ENCODE data around the gene ABHD1. TPM values are rescaled to one million over a fixed set of nuclear protein-coding genes. Genes with fewer than 3 reads are reported as not detected.
"Not testable (repeated sequence)": the region's sequence is repeated elsewhere in the genome, so short reads cannot be mapped to it uniquely, and the experiment has no call there.

ABHD1 gene
- 2.4 TPM for total RNA-seq
- long read RNA-seq: 0 reads

DNA sequence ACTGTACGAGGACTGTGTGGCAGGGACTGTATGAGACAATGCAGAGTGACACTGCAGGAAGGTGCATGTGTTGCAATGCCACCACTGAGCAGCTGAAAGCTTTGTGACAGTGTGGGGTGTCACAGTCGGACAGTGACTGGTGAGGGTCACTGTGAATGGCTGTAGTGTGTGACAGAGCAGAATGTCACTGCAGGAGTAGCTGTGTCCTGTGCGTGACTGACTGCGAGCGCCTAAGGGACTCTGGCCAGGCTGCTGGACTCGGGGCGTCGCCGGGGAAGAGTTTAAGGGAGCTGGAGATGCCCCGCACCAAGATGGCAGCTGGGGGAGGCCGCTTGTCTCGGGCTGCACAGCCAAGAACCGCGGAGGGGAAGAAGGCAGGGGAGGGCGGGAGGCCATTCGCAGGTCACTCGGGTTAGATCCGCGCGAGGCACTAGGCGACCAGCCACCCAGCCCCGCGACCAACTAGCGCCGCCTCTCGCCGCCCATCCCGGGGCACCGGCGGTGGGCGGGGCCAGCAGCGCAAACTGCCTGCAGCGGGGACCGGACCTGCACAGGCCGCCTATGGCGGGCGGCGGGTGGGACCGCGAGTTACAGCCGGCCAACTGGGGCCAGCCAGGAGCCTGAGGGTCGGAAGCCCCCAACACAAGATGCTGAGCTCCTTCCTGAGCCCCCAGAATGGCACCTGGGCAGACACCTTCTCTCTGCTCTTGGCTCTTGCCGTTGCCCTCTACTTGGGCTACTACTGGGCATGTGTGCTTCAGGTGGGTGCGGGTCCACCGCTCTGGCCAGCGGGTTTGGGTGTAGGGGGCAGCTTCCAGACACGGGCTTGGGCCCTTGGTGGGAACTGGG, at the start of gene ABHD1:
ABHD1 (plus strand) TSS at position 514 of the 849 bp plus-strand sequence; CDS start at position 648, 134 bp downstream.
- ATAC-seq (peak; percentile 88), DNase-seq (ENCODE audit: missing footprints) (peak; percentile 90)
- intact Hi-C loops (cut with DNase I): no loop called here

DNA sequence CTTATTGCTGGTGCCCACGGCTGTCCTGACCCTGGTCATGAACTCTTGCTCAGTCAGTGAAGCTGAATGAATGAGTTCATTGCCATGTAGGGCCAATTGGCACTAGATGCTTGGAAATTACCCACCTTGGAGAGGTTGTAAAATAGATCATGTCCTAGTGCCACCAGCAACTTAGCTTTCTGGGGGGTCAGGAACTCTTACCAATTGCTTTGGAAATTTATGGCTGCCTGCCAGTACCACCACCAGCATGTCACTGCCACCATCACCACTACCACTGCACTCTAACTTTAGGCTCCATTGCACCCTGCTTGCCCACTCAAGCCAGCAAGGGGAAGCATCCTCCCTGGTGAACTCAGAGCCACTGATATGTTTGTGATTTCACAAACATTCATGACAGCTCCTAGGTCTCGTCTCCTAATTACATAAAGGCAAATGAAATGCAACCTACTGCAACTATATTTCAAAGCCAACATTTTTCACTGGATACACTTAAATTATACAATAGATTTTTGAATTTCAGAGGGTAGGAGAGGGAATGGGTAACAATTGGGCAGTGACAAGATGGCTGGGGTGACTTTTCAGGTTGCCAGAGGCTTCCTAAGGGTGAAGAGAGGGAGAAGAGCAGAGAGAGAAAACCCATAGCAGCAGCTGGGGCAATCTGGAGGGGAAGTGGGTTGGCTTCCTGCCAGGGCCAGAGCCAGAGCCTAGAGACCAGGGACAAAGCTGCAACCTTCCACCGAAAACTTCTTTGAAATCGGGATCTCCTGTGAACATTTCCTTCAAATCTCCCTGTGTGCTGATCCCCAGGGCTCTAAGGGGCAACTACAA, 48.7 kb upstream of the ABHD1 start:
- intact Hi-C loops (cut with DNase I): loop anchor here (5.0 kb wide), 1 partner anchor 43 kb away; the partner anchor contains the start of gene TMEM214
- no peak for ATAC-seq
- peak; percentile 84 for DNase-seq (ENCODE audit: missing footprints)

DNA sequence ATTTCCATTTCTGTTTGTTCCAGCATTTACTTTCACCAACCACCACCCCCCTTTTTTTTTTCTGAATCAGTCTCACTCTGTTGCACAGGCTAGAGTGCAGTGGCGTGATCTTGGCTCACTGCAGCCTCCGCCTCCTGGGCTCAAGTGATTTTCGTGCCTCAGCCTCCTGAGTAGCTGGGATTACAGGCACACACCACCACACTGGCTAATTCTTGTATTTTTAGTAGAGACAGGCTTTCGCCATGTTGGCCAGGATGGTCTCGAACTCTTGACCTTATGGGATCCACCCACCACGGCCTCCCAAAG, 48.1 kb upstream of the ABHD1 start:
- DNase-seq (ENCODE audit: missing footprints); intact Hi-C loops (cut with DNase I): not testable (repeated sequence)

DNA sequence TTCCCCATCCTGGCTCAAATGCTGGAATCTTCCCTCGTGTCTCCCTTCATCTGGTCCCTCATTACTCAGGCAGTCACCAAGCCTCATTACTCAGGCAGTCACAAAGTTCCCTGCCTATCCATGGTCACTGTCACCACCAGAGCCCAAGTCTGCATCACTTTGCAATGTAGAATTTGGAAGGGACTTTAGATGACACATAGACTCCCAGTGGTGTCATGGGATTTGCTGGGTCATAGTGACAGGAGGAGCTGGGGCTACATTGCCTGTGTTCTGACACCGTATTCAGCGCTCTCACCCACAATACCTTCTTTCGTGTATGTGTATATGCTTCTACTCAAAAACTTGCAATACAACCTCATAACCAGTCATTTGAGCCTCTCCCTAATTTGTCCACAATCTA, 47.3 kb upstream of the ABHD1 start:
- DNase-seq (ENCODE audit: missing footprints) (no peak), ATAC-seq (no peak)
- intact Hi-C loops (cut with DNase I): no loop called here

More for the DNA sequence above, 48.1 kb upstream of the ABHD1 start:
- ATAC-seq: not testable (repeated sequence)

DNA sequence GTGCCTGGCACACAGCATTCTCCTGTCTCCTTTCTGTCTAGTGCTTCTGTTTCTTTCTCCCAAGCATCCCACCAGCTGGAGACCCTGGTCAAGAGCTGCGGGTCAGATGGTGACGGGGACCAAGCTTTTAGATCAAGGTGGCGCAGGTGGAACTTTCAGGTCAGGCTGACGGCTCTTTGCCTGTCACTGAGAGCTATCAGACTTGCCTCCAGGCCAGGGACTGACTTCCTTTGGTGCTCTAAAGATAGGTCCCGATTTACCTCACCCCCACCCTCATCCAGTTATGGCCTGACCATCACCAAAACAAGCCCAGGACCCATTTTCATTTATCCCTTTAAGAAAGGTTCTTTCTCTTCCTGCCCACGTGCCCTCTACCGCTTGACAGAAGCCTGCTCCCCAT, 46.4 kb upstream of the ABHD1 start:
- intact Hi-C loops (cut with DNase I): no loop called here
- DNase-seq (ENCODE audit: missing footprints): no peak
- no peak for ATAC-seq

DNA sequence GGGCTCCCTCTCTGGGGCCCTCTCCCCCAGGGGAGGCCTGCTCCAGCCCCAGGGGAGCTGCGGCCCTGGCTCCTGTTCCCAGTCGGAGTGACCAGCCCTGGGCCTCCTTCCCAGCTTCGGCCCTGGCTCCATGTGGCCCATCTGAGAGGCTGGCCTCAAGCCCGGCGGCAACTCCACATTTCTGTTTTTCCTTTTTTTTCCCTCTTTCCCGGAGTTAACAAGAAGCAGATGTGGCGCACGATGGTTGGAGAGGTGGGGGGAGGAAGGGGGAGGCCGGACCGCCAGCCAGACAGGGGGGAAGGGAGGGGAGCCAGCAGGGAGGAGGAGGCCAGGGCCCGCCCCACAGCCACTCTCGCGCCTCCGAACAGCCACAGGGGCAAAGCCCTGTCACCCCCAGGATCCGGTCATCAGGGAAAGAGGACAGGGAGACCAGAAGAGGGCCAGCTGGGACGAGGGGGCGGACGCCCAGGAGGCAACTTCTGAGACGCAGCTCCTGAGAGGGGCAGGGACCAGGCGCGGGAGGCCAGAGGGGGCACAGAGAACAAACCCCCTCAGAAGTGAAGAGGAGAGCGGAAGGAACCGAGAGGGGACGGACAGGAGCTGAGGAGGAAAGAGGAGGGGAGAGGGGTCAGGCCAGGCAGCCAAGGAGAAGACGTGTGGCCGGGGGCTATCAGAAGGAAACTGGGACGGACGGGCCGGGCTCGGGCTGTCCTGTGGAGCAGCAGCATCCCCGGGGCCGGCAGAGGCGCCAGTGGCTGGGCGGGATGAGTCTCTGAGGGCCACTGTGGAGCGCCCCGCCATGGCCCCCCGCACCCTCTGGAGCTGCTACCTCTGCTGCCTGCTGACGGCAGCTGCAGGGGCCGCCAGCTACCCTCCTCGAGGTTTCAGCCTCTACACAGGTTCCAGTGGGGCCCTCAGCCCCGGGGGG, 45.1 kb upstream of the ABHD1 start, which contains the start of gene EMILIN1:
EMILIN1 (plus strand) TSS at position 349 of the 928 bp plus-strand sequence; CDS start at position 800, 451 bp downstream.
- DNase-seq (ENCODE audit: missing footprints) (peak; percentile 91), ATAC-seq (peak; percentile 80)
- intact Hi-C loops (cut with DNase I): no loop called here

DNA sequence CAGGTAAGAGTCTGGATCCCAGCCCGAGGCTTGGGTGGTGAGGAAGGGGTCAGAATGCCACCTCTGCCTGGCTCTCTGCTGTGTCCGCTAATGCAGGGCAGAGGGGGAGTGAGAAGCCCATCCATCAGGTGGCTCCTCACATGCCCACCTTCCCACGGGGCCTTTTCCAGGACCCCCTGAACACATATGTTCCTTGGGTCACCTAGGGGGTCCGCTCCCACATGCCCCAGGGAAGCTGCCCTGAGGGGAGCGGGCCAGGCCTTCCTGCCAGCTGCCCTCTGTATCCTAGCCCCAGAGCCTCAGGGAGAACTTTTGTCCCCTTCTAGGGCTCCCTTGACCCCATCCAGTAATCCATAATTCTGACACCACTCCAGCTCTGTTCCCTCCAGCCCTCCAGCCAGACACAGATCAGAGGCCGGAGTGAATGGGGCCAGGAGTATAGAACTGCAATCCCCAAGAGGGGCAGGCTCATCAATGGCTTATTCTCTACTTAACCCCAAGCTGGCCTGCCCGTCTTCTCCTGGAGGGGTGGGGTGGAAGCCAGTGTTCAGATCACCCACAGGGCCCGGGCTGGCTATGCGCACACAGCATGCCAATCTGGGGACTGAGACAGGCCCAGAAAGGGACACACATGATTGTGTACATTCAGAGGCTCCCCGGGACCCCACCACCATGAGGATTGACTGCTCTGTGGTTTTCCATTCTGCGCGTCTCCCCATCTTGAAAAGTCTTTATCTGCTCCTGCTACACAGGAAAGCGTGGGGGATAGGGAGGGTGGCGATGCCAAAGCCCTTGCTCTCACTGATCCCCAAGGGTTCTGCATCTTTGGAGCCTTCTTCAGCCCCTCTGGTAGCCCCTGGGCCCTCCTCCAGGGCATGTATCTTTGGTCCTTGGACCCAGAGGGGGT, 44.1 kb upstream of the ABHD1 start:
- no peak for DNase-seq (ENCODE audit: missing footprints)
- intact Hi-C loops (cut with DNase I): no loop called here

DNA sequence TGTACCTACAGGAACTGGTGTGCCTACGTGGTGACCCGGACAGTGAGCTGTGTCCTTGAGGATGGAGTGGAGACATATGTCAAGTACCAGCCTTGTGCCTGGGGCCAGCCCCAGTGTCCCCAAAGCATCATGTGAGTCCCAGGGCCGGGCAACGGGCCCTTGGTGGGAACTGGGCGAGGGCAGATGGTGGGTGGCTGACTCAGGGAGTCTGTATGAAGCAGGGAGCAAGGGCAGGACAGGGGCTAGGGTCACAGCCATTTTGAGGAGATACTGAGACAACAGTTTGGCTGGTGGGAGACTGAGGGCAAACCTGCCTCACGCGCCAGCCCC, 43.5 kb upstream of the ABHD1 start:
- intact Hi-C loops (cut with DNase I): no loop called here
- no peak for DNase-seq (ENCODE audit: missing footprints)
- ATAC-seq: no peak

More for the DNA sequence above, 44.1 kb upstream of the ABHD1 start:
- ATAC-seq: no peak

DNA sequence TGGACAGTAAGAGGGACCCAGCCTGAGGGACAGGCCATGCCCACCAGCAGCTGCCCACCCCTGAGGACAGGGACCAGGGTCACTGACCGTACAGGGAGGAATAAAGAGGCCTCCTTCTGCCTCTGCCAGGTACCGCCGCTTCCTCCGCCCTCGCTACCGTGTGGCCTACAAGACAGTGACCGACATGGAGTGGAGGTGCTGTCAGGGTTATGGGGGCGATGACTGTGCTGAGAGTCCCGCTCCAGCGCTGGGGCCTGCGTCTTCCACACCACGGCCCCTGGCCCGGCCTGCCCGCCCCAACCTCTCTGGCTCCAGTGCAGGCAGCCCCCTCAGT, 43.0 kb upstream of the ABHD1 start:
- ATAC-seq (no peak), DNase-seq (ENCODE audit: missing footprints) (no peak)
- intact Hi-C loops (cut with DNase I): no loop called here

DNA sequence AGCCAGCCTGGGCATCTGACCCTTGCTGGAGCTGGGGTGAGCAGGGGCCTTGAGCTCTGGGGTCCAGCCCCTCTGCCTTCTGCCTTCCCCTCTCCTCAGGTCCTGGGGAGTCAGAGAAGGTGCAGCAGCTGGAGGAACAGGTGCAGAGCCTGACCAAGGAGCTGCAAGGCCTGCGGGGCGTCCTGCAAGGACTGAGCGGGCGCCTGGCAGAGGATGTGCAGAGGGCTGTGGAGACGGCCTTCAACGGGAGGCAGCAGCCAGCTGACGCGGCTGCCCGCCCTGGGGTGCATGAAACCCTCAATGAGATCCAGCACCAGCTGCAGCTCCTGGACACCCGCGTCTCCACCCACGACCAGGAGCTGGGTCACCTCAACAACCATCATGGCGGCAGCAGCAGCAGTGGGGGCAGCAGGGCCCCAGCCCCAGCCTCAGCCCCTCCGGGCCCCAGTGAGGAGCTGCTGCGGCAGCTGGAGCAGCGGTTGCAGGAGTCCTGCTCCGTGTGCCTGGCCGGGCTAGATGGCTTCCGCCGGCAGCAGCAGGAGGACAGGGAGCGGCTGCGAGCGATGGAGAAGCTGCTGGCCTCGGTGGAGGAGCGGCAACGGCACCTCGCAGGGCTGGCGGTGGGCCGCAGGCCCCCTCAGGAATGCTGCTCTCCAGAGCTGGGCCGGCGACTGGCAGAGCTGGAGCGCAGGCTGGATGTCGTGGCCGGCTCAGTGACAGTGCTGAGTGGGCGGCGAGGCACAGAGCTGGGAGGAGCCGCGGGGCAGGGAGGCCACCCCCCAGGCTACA, 41.4 kb upstream of the ABHD1 start:
- intact Hi-C loops (cut with DNase I): no loop called here
- no peak for ATAC-seq
- DNase-seq (ENCODE audit: missing footprints): no peak

DNA sequence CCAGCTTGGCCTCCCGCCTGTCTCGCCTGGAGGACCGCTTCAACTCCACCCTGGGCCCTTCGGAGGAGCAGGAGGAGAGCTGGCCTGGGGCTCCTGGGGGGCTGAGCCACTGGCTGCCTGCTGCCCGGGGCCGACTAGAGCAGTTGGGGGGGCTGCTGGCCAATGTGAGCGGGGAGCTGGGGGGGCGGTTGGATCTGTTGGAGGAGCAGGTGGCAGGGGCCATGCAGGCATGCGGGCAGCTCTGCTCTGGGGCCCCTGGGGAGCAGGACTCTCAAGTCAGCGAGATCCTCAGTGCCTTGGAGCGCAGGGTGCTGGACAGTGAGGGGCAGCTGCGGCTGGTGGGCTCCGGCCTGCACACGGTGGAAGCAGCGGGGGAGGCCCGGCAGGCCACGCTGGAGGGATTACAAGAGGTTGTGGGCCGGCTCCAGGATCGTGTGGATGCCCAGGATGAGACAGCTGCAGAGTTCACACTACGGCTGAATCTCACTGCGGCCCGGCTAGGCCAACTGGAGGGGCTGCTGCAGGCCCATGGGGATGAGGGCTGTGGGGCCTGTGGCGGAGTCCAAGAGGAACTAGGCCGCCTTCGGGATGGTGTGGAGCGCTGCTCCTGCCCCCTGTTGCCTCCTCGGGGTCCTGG, 40.7 kb upstream of the ABHD1 start:
- ATAC-seq: no peak
- intact Hi-C loops (cut with DNase I): no loop called here

DNA sequence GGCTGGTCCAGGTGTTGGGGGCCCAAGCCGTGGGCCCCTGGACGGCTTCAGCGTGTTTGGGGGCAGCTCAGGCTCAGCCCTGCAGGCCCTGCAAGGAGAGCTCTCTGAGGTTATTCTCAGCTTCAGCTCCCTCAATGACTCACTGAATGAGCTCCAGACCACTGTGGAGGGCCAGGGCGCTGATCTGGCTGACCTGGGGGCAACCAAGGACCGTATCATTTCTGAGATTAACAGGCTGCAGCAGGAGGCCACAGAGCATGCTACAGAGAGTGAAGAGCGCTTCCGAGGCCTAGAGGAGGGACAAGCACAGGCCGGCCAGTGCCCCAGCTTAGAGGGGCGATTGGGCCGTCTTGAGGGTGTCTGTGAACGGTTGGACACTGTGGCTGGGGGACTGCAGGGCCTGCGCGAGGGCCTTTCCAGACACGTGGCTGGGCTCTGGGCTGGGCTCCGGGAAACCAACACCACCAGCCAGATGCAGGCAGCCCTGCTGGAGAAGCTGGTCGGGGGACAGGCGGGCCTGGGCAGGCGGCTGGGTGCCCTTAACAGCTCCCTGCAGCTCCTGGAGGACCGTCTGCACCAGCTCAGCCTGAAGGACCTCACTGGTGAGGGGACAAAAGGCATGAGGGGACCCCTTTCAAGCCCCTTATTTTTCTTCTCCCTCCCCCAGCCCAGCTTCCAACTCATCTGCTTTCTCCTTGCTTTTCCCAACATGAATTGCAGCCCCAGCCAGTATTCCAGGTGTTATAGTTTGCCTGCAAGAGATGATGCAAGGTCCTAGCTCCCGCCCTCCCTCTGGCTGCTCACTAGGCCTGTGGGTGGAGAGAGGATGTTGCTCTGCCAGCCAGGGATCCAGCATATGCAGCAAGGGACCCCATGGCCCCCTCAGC, 40.0 kb upstream of the ABHD1 start:
- no peak for ATAC-seq
- DNase-seq (ENCODE audit: missing footprints): no peak
- intact Hi-C loops (cut with DNase I): no loop called here

More for the DNA sequence above, 40.7 kb upstream of the ABHD1 start:
- no peak for DNase-seq (ENCODE audit: missing footprints)

DNA sequence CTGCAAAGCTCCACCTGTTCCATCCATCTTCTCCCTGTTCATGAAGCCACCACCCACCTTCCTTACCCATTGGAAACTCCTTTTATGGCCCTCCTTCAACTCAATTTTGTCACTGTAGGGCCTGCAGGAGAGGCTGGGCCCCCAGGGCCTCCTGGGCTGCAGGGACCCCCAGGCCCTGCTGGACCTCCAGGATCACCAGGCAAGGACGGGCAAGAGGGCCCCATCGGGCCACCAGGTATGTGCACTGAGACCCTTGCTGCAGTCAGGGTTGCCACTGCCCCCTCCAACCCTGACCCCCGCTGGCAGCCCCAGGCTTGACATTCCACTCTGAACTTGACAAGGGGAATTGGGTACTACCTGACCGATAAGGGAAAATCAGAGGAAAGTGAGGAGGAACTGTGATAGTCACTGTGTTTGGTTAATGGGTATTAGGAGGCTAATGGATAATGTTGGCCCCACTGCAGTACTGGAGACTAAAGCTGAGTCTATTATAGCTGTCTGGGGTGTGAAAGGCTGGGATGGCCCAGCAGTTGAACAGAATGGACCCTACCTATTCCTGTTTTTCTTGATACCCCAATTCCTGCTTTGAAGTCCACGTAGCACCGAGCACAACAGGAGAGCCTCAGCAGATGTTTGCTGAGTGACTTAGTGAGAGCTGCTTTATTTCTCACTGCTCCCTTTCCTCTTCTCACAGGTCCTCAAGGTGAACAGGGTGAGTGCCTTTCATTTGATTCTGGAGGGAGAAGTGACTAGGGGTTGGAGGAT, 39.1 kb upstream of the ABHD1 start:
- intact Hi-C loops (cut with DNase I): loop anchor here (5.0 kb wide), 1 partner anchor 52 kb away; the partner anchor contains the start of gene TMEM214
- no peak for ATAC-seq
- DNase-seq (ENCODE audit: missing footprints): no peak

DNA sequence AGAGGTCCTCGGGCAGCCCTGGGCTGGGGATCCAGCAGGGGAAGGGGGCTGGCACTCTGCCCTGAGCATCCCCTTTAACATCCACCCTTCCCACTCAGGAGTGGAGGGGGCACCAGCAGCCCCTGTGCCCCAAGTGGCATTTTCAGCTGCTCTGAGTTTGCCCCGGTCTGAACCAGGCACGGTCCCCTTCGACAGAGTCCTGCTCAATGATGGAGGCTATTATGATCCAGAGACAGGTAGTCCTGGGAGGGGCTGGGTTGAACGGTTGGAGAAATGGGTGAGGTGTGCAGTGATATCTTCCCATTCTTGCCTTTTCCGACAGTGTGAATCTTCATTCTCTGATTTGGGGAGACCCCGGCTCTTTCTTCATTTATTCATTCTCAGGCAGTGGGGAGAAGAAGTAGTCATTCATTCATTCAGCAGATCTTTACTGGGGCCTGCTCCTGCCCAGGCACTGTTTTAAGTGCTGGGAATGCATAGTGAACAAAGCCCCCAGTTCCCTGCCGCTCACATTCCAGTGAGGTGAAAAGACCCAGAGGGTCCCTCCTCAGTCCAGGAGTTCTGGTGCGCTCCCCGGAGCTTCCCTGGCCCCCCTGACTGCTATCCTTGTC, 38.4 kb upstream of the ABHD1 start:
- ATAC-seq: no peak
- DNase-seq (ENCODE audit: missing footprints): no peak
- intact Hi-C loops (cut with DNase I): loop anchor here (5.0 kb wide), 1 partner anchor 53 kb away; the partner anchor contains the start of gene TMEM214

Measured in Right ventricle myocardium inferior (tissue), 1 donor.